Measurements from ENCODE around the gene CSRP3. TPM values are rescaled to one million over a fixed set of nuclear protein-coding genes. Genes with fewer than 3 reads are reported as not detected.

The CSRP3 gene
- total RNA-seq, 1 experiment from 2014 or later, result not detected

DNA sequence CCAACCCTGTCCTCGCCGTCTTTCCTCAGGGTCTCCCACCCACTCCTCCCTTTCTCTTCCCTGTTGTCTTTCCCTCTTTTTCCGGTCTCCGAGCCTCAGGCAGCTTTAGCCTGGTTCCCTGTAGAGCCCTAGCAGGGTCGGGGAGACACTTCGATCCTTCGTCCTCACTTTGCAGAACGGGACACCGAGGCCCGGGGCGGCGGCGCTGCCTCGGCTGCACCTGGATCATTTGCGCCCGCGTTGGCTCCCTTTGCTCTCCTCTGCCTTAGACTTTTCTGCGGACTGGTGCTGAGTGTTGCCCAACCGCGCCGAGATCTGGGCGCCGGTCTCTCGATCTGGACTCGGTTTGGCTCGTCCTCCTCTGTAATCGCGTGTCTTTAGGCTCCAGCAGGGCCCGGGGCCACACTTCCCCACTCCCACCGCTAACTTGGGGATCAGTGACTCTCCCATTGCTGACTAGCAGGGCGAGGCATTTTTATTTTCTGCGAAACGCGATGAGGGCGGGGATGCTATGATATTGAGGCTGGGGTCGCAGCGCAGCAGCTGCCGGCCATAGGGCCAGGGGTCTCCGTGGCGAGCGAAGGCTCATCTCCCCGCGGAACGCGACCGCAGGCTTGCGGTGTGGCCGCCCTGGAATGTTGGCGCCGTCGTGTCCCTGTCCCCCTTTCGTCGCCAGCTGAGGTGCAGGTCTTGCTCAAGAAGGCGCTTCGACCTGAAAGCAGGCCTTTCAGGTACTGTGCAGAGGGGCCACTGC is 40.6 kb upstream of the CSRP3 start:
- CTCF ChIA-PET, result interaction anchor here (0.5 to 2.8 kb wide), 3 partner anchors 164 to 844 kb away, joined by 3 to 18 read pairs (median 3); no protein-coding TSS in a partner anchor
- TF ChIP-seq, protein P1, sequence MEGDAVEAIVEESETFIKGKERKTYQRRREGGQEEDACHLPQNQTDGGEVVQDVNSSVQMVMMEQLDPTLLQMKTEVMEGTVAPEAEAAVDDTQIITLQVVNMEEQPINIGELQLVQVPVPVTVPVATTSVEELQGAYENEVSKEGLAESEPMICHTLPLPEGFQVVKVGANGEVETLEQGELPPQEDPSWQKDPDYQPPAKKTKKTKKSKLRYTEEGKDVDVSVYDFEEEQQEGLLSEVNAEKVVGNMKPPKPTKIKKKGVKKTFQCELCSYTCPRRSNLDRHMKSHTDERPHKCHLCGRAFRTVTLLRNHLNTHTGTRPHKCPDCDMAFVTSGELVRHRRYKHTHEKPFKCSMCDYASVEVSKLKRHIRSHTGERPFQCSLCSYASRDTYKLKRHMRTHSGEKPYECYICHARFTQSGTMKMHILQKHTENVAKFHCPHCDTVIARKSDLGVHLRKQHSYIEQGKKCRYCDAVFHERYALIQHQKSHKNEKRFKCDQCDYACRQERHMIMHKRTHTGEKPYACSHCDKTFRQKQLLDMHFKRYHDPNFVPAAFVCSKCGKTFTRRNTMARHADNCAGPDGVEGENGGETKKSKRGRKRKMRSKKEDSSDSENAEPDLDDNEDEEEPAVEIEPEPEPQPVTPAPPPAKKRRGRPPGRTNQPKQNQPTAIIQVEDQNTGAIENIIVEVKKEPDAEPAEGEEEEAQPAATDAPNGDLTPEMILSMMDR (IDR thresholded peaks at IDR 0.05; ENCODE audit: unreplicated experiment), result no peak
- no peaks in the 10 kb centered on the region for H3K27me3 Mint-ChIP-seq (ENCODE audit: insufficient read depth, unreplicated experiment)

GRCh38 chr11:19241260-19242178 is 39.7 kb upstream of the CSRP3 start:
- CTCF ChIA-PET, result interaction anchor here (1.0 kb wide), 1 partner anchor 164 kb away, joined by 3 read pairs; no protein-coding TSS in a partner anchor

More for the DNA sequence above, 40.6 kb upstream of the CSRP3 start:
- Mint-ChIP-seq H3K36me3 (ENCODE audit: insufficient read depth, unreplicated experiment) (no peaks in the 10 kb centered on the region), H3K9me3 (ENCODE audit: unreplicated experiment) (no peaks in the 10 kb centered on the region), H3K27ac (ENCODE audit: low read depth, unreplicated experiment) (no peak overlapping the region), H3K4me3 (ENCODE audit: unreplicated experiment) (peak overlapping the region; percentile 66), H3K4me1 (ENCODE audit: insufficient read depth, unreplicated experiment) (peaks cover 18% of the 10 kb centered on the region)
- POLR2A ChIA-PET, result interaction anchor here (0.6 kb wide), 1 partner anchor 8 kb away, joined by 3 read pairs; no protein-coding TSS in a partner anchor
- intact Hi-C loops (cut with micrococcal nuclease), result loop anchor here (5.0 kb wide), 1 partner anchor 165 kb away; no protein-coding TSS in a partner anchor
- no TSS peak for BruUV-seq (replicated peaks)
- no peak for DNase-seq (ENCODE audit: unreplicated experiment)

GRCh38 chr11:19240420-19241259 is 38.9 kb upstream of the CSRP3 start, which contains the start of gene E2F8:
Gene E2F8, minus strand, starts transcription at chr11:19240945. Its CDS starts 824 bp downstream, at chr11:19240121.
- CTCF ChIA-PET, result no interaction called here
- peak within 1 kb of the TSS; percentile 42 for H3K27ac Mint-ChIP-seq (ENCODE audit: low read depth, unreplicated experiment)
- DNase-seq (ENCODE audit: unreplicated experiment), result peak; percentile 95
- peak within 1 kb of the TSS; percentile 85 for H3K4me3 Mint-ChIP-seq (ENCODE audit: unreplicated experiment)
- POLR2A ChIA-PET, result interaction anchor here (0.6 to 1.5 kb wide), 4 partner anchors 9 to 285 kb away, joined by 3 to 4 read pairs (median 3); no protein-coding TSS in a partner anchor
- intact Hi-C loops (cut with micrococcal nuclease), result loop anchor here (2.0 to 5.0 kb wide), 2 partner anchors 24 to 163 kb away; no protein-coding TSS in a partner anchor
- no peaks in the 10 kb centered on the region for H3K9me3 Mint-ChIP-seq (ENCODE audit: unreplicated experiment)
- no peaks in the 10 kb centered on the region for H3K36me3 Mint-ChIP-seq (ENCODE audit: insufficient read depth, unreplicated experiment)
- TF ChIP-seq, protein P1 (IDR thresholded peaks at IDR 0.05; ENCODE audit: unreplicated experiment), result no peak
- no peaks in the 10 kb centered on the region for H3K27me3 Mint-ChIP-seq (ENCODE audit: insufficient read depth, unreplicated experiment)
- TSS peak; percentile 57 for BruUV-seq (replicated peaks)
- H3K4me1 Mint-ChIP-seq (ENCODE audit: insufficient read depth, unreplicated experiment), result peaks cover 18% of the 10 kb centered on the region

More at GRCh38 chr11:19241260-19242178, 39.7 kb upstream of the CSRP3 start:
- intact Hi-C loops (cut with micrococcal nuclease), result loop anchor here (2.0 to 5.0 kb wide), 2 partner anchors 25 to 164 kb away; no protein-coding TSS in a partner anchor
- Mint-ChIP-seq H3K36me3 (ENCODE audit: insufficient read depth, unreplicated experiment) (no peaks in the 10 kb centered on the region), H3K9me3 (ENCODE audit: unreplicated experiment) (no peaks in the 10 kb centered on the region), H3K4me1 (ENCODE audit: insufficient read depth, unreplicated experiment) (peaks cover 18% of the 10 kb centered on the region), H3K27ac (ENCODE audit: low read depth, unreplicated experiment) (no peak overlapping the region), H3K27me3 (ENCODE audit: insufficient read depth, unreplicated experiment) (no peaks in the 10 kb centered on the region), H3K4me3 (ENCODE audit: unreplicated experiment) (peak overlapping the region; percentile 85)
- POLR2A ChIA-PET, result interaction anchor here (0.6 to 1.5 kb wide), 2 partner anchors 8 to 10 kb away, joined by 3 read pairs; no protein-coding TSS in a partner anchor
- DNase-seq (ENCODE audit: unreplicated experiment), result no peak
- TF ChIP-seq, protein P1 (IDR thresholded peaks at IDR 0.05; ENCODE audit: unreplicated experiment), result no peak
- BruUV-seq (replicated peaks), result no TSS peak

Data from MCF 10A (cell line).